Memory B cell (primary cell): ENCODE results near the gene NPTX2.

Experiments
- ATAC-seq: fragments of 150-1000 bp; cut with Tn5 transposase; 2 replicates; pipeline ENCODE4 v1.10.0; 2021; ENCODE audit warnings: low read depth, mild to moderate bottlenecking, moderate library complexity
- DNase-seq, 2 donors: peaks; one replicate each; pipeline ENCODE4 v3.0.0; 2022; ENCODE audit warnings: low spot score in 2 of 2
- H3K27ac Mint-ChIP-seq: one replicate; pipeline ENCODE4 v1.8.0; 2022; ENCODE audit warnings: mild to moderate bottlenecking, moderate library complexity, mixed read lengths
- H3K27me3 Mint-ChIP-seq: one replicate; pipeline ENCODE4 v1.8.0; 2022; ENCODE audit warnings: mixed read lengths
- H3K36me3 Mint-ChIP-seq: one replicate; pipeline ENCODE4 v1.8.0; 2022; ENCODE audit warnings: mild to moderate bottlenecking, mixed read lengths
- H3K4me1 Mint-ChIP-seq: one replicate; pipeline ENCODE4 v1.8.0; 2022; ENCODE audit warnings: mixed read lengths
- H3K4me3 Mint-ChIP-seq: one replicate; pipeline ENCODE4 v1.8.0; 2022; ENCODE audit warnings: mild to moderate bottlenecking, moderate library complexity, mixed read lengths
- H3K9me3 Mint-ChIP-seq: one replicate; pipeline ENCODE4 v1.8.0; 2022; ENCODE audit warnings: mixed read lengths

The NPTX2 gene

DNA sequence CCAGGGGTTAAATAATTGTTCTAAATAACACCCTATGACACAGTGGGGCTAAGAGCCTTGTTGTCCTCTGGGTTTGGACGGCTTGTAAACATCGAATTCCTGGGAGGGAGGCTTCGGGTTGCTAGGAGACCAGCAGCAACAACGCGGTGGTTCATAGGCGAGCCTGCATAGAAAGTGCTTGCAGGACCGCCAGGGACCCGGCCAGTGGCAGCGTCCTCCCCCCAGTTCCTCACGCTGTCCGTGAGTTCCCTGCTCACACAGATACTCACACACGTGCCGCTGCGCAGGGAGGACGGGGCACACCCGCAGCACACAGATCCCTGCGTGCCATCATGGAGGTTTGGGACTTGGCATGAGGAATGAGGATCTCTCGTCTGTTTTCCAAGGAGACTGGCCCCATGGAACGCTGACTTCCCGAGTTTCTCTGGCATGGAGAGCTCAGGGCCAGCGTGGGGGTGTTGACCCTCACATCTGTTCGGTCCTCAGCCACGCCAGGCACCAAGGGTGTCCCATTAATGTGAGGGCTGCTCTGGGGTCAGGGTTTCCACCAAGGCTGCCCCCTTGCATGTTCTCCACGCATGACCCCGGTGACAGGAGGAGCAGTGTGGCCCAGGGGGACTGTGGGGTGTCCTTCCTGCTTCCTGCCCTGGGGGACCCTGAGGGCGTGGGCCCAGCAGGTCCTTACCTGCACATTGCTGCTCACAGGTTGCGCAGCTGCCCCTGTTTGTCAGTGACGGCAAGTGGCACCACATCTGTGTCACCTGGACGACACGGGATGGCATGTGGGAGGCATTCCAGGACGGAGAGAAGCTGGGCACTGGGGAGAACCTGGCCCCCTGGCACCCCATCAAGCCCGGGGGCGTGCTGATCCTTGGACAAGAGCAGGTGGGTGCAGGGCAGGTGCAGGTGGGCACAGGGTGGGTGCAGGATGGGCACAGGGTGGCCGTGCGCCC, 9.7 kb downstream of the NPTX2 start:
- ATAC-seq: no peak
- Mint-ChIP-seq H3K9me3 (peaks cover 2% of the 10 kb centered on the region), H3K4me1 (no peaks in the 10 kb centered on the region), H3K36me3 (peaks cover 2% of the 10 kb centered on the region), H3K4me3 (no peak overlapping the region), H3K27me3 (peaks cover 11% of the 10 kb centered on the region), H3K27ac (no peak overlapping the region)
- DNase-seq: no peak

DNA sequence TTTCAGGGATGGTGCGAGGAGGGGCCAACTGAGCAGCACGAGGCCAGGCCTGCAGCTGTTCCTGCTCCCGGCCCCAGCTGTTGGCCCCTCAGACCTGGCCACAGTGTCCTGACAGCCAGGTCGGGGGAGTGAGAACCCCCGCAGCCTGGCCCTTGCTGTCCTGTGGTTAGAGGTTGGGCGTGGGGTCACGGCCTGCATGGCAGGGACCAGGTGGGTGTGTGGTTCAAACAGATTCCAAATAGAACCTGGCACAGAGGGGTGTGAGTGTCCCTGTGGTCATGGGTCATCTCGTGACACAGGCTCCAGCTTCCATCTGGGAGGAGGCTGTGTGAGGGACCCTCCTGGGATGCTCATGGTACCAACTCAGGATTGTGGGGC, 10.3 kb downstream of the NPTX2 start:
- ATAC-seq: no peak
- Mint-ChIP-seq H3K27ac (no peak overlapping the region), H3K27me3 (peaks cover 10% of the 10 kb centered on the region), H3K4me1 (no peaks in the 10 kb centered on the region), H3K36me3 (peaks cover 2% of the 10 kb centered on the region), H3K4me3 (no peak overlapping the region), H3K9me3 (peaks cover 8% of the 10 kb centered on the region)
- no peak for DNase-seq

DNA sequence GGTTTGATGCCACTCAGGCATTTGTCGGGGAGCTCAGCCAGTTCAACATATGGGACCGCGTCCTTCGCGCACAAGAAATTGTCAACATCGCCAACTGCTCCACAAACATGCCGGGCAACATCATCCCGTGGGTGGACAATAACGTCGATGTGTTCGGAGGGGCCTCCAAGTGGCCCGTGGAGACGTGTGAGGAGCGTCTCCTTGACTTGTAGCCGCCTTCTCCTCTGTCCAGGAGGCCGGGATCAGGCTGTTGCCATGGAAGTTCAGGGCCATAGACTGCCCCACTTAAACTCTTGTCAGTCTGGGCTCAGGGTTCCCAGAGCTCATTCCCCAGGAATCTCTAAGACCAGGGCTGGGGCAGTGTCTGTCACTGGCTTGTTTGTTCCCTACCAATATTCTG, 11.3 kb downstream of the NPTX2 start:
- H3K36me3 Mint-ChIP-seq: peaks cover 2% of the 10 kb centered on the region
- no peak for ATAC-seq
- no peaks in the 10 kb centered on the region for H3K4me1 Mint-ChIP-seq
- peaks cover 9% of the 10 kb centered on the region for H3K9me3 Mint-ChIP-seq
- peaks cover 10% of the 10 kb centered on the region for H3K27me3 Mint-ChIP-seq
- H3K27ac Mint-ChIP-seq: no peak overlapping the region
- no peak overlapping the region for H3K4me3 Mint-ChIP-seq
- no peak for DNase-seq

DNA sequence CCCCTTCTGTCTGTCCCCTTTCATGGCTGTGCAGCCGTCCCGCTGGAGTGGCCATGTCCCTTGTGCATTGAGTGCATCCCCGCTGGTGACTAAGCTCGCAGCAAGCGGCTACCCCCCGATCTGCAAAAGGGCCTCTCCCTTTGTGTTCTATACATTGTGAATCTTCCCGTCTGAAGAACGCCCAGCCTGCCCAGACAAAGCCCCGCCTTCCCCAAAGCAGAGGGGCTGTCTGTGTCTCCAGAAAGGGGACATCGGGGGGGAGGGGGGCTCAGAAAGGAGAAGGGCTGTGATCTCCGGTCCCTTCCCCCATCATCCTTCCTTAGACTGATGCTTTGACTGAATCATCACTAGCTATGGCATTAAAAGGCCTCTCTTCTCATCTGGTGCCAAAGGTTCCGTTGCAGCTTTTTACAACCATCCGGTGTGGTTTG, 11.9 kb downstream of the NPTX2 start:
- ATAC-seq: no peak
- Mint-ChIP-seq H3K27me3 (peaks cover 12% of the 10 kb centered on the region), H3K36me3 (peaks cover 2% of the 10 kb centered on the region), H3K4me1 (no peaks in the 10 kb centered on the region), H3K9me3 (peaks cover 11% of the 10 kb centered on the region), H3K4me3 (no peak overlapping the region), H3K27ac (no peak overlapping the region)
- no peak for DNase-seq

DNA sequence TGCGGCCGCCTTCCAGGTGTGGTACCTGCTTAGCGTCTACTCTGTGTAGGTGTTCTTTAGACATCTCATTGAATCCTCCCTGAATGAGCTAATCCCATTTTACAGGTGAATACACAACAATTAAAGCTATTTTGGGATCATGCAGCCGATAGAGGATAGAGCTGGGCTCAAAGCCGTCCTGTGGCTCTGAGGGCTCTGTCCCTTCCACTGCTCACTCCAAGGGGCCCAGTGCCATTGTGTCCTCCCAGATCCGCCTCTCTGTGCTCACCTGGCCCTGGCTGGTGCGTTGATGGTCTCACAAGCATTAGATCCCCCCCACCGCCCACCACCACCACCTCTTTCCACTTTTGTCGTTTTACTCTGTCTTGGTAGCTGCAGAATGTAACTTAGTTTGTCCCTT, 13.1 kb downstream of the NPTX2 start:
- ATAC-seq (no peak), DNase-seq (no peak)
- Mint-ChIP-seq H3K36me3 (peaks cover 2% of the 10 kb centered on the region), H3K9me3 (peaks cover 12% of the 10 kb centered on the region), H3K27me3 (peaks cover 9% of the 10 kb centered on the region), H3K4me3 (no peak overlapping the region), H3K27ac (no peak overlapping the region), H3K4me1 (no peaks in the 10 kb centered on the region)

DNA sequence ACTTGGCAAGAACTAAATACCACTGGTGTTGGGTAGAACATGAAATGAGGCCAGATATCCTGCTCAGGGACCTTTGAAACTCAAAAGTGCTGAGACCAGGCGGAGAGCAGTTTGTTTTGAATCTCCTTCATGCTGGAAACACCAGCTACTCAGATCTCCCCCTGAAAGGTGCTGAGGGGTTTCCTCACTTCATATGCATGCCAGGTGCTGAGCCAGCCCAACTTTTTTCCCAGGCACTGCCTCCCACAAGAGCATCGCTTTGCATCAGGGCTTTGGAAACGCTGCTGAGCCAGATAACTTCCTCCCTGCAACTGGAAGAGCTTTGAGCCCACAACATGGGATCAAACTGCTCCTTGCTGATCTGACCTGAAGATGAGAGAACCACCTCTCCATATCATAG, 13.7 kb downstream of the NPTX2 start:
- Mint-ChIP-seq H3K36me3 (peaks cover 2% of the 10 kb centered on the region), H3K4me3 (no peak overlapping the region), H3K4me1 (no peaks in the 10 kb centered on the region), H3K27ac (no peak overlapping the region), H3K27me3 (peaks cover 10% of the 10 kb centered on the region), H3K9me3 (peaks cover 12% of the 10 kb centered on the region)
- ATAC-seq (no peak), DNase-seq (no peak)

DNA sequence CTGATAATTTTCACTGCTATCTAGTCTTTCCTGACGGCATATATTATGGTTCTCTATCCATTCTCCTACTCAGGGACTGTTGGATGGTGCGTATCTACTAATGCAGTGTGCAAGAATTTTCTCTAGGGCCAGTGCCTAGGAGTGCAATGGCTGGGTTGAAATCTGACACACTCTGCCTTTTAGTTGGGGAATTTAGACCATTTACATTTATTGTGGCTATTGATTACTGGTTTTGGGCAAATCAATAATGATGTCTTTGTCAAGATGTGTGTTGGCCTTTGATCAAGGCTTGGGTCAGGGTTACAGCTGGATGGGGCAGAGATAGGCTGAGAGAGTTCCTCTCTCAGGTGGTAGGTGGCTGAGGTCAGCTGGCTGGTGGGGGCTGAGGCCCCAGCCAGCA, 21.8 kb downstream of the NPTX2 start:
- Mint-ChIP-seq H3K4me1 (peaks cover 2% of the 10 kb centered on the region), H3K9me3 (peaks cover 12% of the 10 kb centered on the region), H3K36me3 (no peaks in the 10 kb centered on the region), H3K27me3 (peaks cover 4% of the 10 kb centered on the region), H3K27ac (no peak overlapping the region), H3K4me3 (no peak overlapping the region)
- no peak for DNase-seq
- ATAC-seq: no peak

DNA sequence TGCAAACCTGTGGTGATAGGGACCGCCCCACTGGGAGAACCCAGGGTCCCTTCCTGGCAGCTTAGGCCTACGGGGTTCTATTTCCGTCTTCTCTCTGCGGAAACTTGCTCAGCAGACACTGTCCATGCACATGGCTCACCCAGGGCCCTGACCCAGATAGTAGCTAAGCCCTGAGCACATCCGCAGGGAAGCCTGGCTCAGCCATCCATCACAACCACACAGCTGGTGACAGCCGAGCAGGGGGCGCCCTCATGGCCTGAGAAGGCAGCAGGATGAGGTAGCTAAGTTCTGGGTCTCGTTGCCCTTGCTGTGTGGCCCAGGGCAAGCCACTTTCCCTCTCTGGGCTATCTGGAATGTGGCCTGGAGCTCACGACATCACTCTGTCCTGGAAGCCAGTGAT, 23.3 kb downstream of the NPTX2 start:
- Mint-ChIP-seq H3K4me3 (no peak overlapping the region), H3K27me3 (peaks cover 2% of the 10 kb centered on the region), H3K36me3 (no peaks in the 10 kb centered on the region), H3K27ac (no peak overlapping the region), H3K9me3 (peaks cover 9% of the 10 kb centered on the region), H3K4me1 (peaks cover 2% of the 10 kb centered on the region)
- DNase-seq (no peak), ATAC-seq (no peak)

DNA sequence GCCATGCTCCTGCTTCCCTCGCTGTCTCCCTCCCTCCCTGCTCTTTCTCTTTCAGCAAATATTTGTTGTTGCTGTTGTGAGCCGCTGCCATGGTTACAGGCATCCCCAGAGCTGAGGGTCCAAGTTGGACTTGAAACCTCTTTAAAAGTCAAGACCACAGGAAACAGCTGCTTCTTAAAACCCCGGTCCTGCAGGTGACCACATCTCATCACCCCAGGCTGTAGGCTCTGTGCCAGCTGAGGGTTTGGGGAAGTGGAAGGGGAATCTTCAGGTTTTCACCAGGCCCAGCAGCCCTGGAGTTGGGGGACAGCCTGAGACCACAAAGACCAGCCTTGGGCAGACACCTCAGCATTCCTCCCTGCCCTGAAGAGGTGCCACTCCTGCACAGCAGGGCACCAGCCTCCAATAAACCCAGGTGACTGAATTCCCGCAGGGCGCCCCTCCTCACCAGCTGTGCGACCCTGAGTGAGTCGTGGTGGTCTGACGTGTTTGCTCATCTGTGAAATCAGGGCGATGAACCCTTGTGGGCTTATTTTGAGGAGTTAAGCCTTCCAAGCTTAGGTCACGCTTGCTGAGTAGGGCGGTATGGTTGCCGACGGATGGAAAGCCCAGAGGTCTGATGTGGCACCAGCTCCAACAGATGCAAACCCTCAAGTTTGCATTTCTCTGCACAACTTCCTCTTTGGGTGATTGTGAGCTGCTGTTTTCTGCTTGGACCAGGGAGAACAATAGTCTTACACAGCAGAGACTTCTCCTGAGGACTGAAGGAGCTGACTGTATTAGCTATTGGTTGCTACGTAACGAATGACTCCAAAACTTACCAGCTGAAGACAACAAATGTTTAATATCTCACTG, 24.8 kb downstream of the NPTX2 start:
- peak; percentile 76 for ATAC-seq
- Mint-ChIP-seq H3K27me3 (peaks cover 1% of the 10 kb centered on the region), H3K27ac (peak overlapping the region; percentile 82), H3K4me1 (peaks cover 2% of the 10 kb centered on the region), H3K36me3 (no peaks in the 10 kb centered on the region), H3K9me3 (peaks cover 8% of the 10 kb centered on the region), H3K4me3 (no peak overlapping the region)
- peak in 1 of 2 donors; percentile 16 for DNase-seq

DNA sequence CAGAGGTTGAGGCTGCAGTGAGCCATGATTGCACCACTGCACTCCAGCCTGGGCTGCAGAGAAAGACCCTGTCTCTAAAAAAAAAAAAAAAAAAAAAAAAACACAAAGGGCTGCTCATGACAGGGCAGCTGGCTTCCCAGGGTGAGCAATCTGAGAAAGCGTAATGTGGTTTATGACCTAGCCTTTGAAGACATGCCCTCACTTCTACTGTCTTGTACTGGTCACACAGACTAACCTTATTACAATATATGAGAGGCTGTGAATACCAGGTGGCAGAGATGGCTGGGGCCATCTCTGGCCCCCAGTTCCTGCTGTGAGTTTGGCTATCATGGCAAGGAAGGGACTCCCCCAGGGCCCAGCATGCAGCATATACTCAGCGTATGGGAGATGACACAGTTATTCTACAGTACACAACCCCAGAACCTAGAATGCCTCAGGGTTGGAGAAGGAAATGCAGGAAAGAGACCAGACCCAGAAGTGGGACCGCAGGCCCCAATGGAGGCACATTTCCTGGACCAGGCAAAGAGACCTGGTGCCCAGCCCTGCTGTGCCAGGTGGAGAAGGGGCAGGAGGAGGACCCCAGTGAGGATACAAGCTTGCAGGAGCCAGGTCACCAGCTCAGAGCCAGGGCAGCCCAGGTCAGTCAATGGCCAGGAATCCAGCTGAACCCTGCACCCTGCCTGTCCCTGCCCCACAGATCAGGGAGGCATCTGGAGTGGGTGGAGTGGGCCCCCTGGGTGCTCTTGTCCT, 26.3 kb downstream of the NPTX2 start:
- DNase-seq: no peak
- no peak for ATAC-seq
- H3K9me3 Mint-ChIP-seq: peaks cover 4% of the 10 kb centered on the region
- no peak overlapping the region for H3K4me3 Mint-ChIP-seq
- H3K36me3 Mint-ChIP-seq: no peaks in the 10 kb centered on the region
- peaks cover 2% of the 10 kb centered on the region for H3K4me1 Mint-ChIP-seq
- no peak overlapping the region for H3K27ac Mint-ChIP-seq
- H3K27me3 Mint-ChIP-seq: peaks cover 1% of the 10 kb centered on the region

DNA sequence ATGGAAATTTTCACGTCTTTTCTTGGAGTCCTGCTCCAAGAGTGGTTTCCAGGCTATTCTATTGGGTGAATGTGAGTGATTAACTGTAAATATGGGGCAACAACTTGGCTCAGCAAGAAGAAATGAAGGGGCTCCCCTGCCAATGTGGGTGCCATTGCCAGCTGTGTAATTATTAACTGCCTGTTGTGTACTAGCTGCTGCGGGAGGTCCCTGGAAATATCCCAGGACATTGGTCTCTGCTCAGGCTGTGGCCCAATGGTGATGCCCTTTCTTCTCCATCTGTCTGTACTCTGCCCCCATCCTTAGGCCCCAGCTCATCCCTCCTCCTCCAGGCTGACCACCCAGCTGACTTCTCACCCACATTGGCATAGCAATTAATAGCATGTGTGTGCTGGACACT, 29.4 kb downstream of the NPTX2 start:
- DNase-seq: no peak
- Mint-ChIP-seq H3K36me3 (no peaks in the 10 kb centered on the region), H3K4me3 (no peak overlapping the region), H3K4me1 (peaks cover 2% of the 10 kb centered on the region), H3K27ac (no peak overlapping the region), H3K27me3 (peaks cover 8% of the 10 kb centered on the region), H3K9me3 (peaks cover 5% of the 10 kb centered on the region)
- no peak for ATAC-seq

DNA sequence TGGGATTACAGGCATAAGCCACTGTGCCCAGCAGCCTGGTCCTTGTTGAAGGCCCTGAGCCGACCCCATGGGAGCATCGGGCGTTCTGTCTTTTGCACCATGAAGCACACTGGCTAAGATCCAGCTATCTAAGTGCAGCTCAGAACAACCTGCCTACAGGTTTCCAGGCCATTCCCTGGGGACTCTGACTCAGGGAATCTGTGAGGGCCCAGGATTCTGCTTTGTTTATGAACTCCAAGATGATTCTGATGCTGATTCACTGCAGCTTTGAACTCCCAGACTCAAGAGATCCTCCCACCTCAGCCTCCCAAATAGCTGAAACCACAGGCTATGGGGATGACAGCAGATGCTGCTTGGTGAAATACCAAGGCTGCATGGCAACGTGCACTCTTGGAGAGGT, 30.2 kb downstream of the NPTX2 start:
- ATAC-seq: no peak
- H3K27me3 Mint-ChIP-seq: peaks cover 8% of the 10 kb centered on the region

DNA sequence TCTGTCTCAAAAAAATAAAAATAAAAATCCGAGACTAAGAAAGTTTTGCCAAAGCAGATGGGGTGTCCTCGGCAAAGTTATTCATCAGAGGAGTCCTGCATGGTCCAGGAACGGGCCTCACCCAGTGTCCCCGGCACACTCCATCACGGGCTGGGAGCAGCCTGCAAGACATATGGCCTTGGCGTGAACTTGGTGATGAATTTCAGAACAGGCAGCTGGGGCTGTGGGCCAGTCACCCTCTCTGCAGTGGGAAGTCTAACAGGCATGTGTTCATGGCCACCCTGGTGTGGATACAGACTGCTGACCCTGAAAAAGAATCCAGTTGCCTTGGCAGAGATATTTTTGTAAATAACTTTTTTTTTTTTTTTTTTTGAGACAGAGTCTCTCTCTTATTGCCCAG, 34.7 kb downstream of the NPTX2 start:
- DNase-seq (no peak), ATAC-seq (no peak)
- no peak overlapping the region for H3K27ac Mint-ChIP-seq
- peaks cover 7% of the 10 kb centered on the region for H3K27me3 Mint-ChIP-seq
- H3K4me1 Mint-ChIP-seq: no peaks in the 10 kb centered on the region
- no peak overlapping the region for H3K4me3 Mint-ChIP-seq
- no peaks in the 10 kb centered on the region for H3K36me3 Mint-ChIP-seq
- peaks cover 5% of the 10 kb centered on the region for H3K9me3 Mint-ChIP-seq

More for the DNA sequence above, 30.2 kb downstream of the NPTX2 start:
- Mint-ChIP-seq H3K9me3 (peaks cover 5% of the 10 kb centered on the region), H3K36me3 (no peaks in the 10 kb centered on the region), H3K4me3 (no peak overlapping the region), H3K27ac (no peak overlapping the region), H3K4me1 (no peaks in the 10 kb centered on the region)
- no peak for DNase-seq
